ENCODE measurements around the gene CPD. TPM values are rescaled to one million over a fixed set of nuclear protein-coding genes. Genes with fewer than 3 reads are reported as not detected.

Gene CPD
- total and polyA plus RNA-seq, 2 of the 13 experiments (the other 11 are each of a cell fraction or from before 2014, with no cell fraction given): 46.1 to 72.3 TPM

- TF ChIP-seq PRDM4 (CRISPR knock-in tag; IDR thresholded peaks at IDR 0.05; ENCODE audit: borderline replicate concordance): no peak
- peak; percentile 88 for TF ChIP-seq ASH2L (IDR thresholded peaks at IDR 0.05; ENCODE audit: insufficient read length, low read depth, low read length)
- peak; percentile 89 for TF ChIP-seq MIXL1 (CRISPR knock-in tag; IDR thresholded peaks at IDR 0.05)
- TF ChIP-seq ZNF333 (CRISPR knock-in tag; IDR thresholded peaks at IDR 0.05; ENCODE audit: borderline replicate concordance): no peak; the same call in 1 of the 2 replicates
- no peak for TF ChIP-seq ZNF562 (CRISPR knock-in tag; IDR thresholded peaks at IDR 0.05; ENCODE audit: borderline replicate concordance)
- TF ChIP-seq ZNF672 (CRISPR knock-in tag; IDR thresholded peaks at IDR 0.05): no peak
- no peak for TF ChIP-seq PLRG1 (conservative IDR thresholded peaks at IDR 0.05)
- TF ChIP-seq MAFF (IDR thresholded peaks at IDR 0.05; ENCODE audit: low read depth, low read length): no peak
- no peak for TF ChIP-seq KDM5A (IDR thresholded peaks at IDR 0.05; ENCODE audit: borderline replicate concordance, low read length)
- TF ChIP-seq NFYB (CRISPR knock-in tag; IDR thresholded peaks at IDR 0.05): no peak
- peak; percentile 80; the same call in 1 of the 2 replicates for TF ChIP-seq ZNF614 (CRISPR knock-in tag; IDR thresholded peaks at IDR 0.05; ENCODE audit: borderline replicate concordance)
- TF ChIP-seq RFXANK (CRISPR knock-in tag; IDR thresholded peaks at IDR 0.05): peak; percentile 67; the same call in 1 of the 2 replicates
- no peak for TF ChIP-seq HNRNPH1 (optimal IDR thresholded peaks at IDR 0.05; ENCODE audit: low read depth, low read length)
- TF ChIP-seq MIER3 (CRISPR knock-in tag; IDR thresholded peaks at IDR 0.05; ENCODE audit: borderline replicate concordance): peak; percentile 96
- peak; percentile 59; the same call in 1 of the 2 replicates for TF ChIP-seq ZBTB7B (CRISPR knock-in tag; IDR thresholded peaks at IDR 0.05)
- TF ChIP-seq ATF3 (CRISPR knock-in tag; IDR thresholded peaks at IDR 0.05): peak; percentile 65
- peak; percentile 42 for TF ChIP-seq SMC3 (IDR thresholded peaks at IDR 0.05; ENCODE audit: low read length)
- peak; percentile 82 for TF ChIP-seq MYPOP (CRISPR knock-in tag; IDR thresholded peaks at IDR 0.05)
- peak; percentile 54; the same call in 1 of the 2 replicates for TF ChIP-seq MIER2 (CRISPR knock-in tag; IDR thresholded peaks at IDR 0.05)
- no peak for TF ChIP-seq MTA3 (CRISPR knock-in tag; IDR thresholded peaks at IDR 0.05)
- no peak for TF ChIP-seq ZNF75D (CRISPR knock-in tag; IDR thresholded peaks at IDR 0.05; ENCODE audit: borderline replicate concordance)
- no peak for TF ChIP-seq SP4 (CRISPR knock-in tag; IDR thresholded peaks at IDR 0.05)
- TF ChIP-seq ZNF335 (CRISPR knock-in tag; IDR thresholded peaks at IDR 0.05): peak; percentile 59; the same call in 1 of the 2 replicates
- TF ChIP-seq ZNF773 (CRISPR knock-in tag; IDR thresholded peaks at IDR 0.05; ENCODE audit: borderline replicate concordance): no peak
- TF ChIP-seq ZNF839 (CRISPR knock-in tag; IDR thresholded peaks at IDR 0.05; ENCODE audit: borderline replicate concordance): 0 out of 2 replicates have a peak, but pooled peaks have one; percentile 43
- no peak for TF ChIP-seq DBP (CRISPR knock-in tag; IDR thresholded peaks at IDR 0.05; ENCODE audit: not compliant biosample characterization)
- no peak for TF ChIP-seq ZNF790 (CRISPR knock-in tag; IDR thresholded peaks at IDR 0.05; ENCODE audit: borderline replicate concordance)
- 0 out of 2 replicates have a peak, but pooled peaks have one; percentile 36 for TF ChIP-seq JUN (CRISPR knock-in tag; IDR thresholded peaks at IDR 0.05)
These were observed 34.2 kb upstream of the CPD start (continued) for GRCh38 chr17:30344283-30345088.
